NCI-H526 (cell line): ENCODE data around the gene DNMT1.
A peak's percentile ranks its signal among the peaks of the same experiment; 100 is the strongest.
"Not testable (repeated sequence)": the region's sequence is repeated elsewhere in the genome, so short reads cannot be mapped to it uniquely, and the experiment has no call there.

ENCODE experiments used
- DNase-seq, 2 experiments: peaks; one replicate each; lab custom pipeline; 2025; lab: John Stamatoyannopoulos, UW

DNMT1 gene

DNA sequence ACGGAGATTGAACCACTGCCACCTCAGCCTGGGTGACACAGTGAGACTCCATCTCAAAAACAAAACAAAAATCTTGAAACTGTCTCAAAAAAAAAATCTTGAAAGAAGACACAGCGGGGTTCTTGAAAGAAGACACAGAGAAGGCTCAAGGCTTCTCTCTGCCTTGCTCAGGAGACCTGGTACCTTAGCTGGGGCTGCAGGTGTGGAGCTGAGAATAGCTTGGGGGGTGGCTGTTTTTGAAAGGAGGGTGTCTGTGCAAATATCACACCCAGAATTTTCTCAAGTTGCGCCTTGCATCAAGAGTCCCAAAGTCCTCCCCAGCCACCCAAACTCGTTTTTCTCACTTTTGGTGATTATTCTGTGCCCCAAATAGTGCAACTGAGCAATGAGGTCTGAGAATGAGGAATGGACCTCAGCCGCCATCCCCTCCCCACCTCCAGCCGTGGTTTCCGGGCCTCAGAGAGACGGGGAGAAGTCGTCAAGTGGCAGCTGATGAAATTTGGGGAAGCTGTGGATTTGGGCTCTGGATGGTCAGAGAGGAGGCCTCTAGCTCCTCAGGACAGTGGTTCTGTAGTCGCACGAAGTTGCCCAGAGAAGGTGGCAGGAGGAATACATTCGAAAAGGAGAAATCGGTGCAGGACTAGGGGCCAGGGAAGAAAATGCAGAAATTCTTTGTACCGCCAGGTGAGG is 27.6 kb upstream of the DNMT1 start:
- no peak for DNase-seq

DNA sequence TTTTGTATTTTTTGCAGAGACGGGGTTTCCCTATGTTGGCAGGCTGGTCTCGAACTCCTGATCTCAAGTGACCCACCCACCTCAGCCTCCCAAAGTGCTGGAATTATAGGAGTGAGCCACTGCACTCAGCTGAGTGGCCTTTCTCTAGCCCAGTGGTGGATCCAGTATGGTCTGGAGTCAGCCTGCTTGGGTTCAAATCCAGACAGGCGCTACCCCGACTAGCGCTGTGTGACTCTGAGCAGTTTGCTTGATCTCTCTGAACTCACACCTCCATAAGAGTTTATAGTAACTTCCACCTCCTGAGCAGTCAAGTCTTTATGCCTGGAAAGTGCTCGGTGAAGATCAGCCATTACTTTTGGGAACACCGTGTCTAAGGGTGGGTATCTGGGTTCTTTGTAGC is 25.9 kb upstream of the DNMT1 start:
- DNase-seq, result no peak

DNA sequence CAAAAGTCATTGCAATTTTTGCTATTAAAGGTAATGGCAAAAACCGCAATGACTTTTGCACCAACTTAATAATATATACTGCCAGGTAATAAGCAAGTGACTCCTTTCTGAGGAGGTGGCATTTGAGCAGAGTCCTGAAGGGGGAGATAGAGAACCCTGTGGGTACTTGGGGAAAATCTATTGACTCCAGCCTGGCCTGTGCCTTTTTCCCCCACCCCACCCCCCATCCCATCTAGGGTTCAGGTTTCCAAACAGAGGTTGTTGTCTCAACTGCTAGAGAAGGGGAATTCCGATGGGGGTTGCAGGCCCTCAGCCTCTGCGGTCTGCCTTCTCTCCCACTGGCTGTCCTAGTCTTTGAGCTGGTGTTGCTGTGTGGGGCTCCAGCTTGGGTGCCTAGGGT is 24.9 kb upstream of the DNMT1 start:
- peak in 1 of 2 experiments; percentile 40 for DNase-seq

DNA sequence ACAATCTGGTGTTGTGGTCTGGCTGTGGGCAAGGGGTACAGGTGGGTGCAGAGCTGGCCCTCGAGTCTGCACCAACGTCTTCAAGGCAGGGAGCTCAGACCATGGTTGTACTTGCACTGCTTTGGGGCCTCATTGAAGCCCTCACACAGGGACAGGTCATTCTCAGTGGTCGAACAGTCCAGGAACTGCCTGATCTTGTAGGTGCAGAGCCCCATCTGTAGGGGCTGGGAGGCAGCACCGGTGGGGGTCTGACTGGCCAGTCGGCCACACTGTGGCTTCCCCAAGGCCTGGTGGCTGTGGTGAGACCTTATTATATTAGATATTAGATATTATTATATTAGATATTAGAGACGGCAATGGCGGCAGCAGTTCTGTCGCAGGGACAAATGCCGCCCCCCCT is 22.3 kb upstream of the DNMT1 start:
- DNase-seq, result no peak

DNA sequence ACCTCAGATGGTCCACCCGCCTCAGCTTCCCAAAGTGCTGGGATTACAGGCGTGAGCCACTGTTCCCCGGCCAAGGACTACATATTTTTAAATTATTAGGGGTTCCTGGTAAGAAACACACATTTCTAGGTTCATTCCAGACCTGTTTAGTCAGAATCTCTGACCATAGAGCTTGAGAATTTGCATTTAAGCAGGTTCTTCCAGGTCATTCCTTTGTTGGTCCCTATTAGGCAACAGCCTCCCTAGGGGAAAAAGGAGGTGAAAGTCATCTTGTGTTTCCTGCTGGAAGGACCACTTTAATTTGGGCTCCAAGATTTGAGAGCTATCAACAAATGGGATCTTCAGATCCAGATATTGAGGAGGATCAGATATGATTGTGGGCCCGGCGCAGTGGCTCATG is 20.0 kb upstream of the DNMT1 start:
- DNase-seq, result no peak

DNA sequence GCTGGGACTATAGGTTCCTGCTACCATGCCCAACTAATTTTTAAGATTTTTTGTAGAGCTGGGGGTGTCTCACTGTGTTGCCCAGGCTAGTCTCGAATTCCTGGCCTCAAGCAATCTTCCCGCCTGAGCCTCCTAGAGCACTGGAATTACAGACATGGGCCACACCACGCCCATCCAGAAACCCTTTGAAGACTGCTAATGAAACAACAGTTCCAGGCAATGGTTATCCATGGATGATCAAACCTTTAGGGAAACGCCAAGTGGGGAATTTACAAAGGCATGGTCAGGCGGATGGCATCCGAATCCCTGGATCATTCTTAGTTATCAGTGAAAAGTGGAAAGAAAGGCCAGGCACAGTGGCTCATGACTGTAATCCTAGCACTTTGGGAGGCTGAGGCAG is 16.9 kb upstream of the DNMT1 start:
- no peak for DNase-seq

DNA sequence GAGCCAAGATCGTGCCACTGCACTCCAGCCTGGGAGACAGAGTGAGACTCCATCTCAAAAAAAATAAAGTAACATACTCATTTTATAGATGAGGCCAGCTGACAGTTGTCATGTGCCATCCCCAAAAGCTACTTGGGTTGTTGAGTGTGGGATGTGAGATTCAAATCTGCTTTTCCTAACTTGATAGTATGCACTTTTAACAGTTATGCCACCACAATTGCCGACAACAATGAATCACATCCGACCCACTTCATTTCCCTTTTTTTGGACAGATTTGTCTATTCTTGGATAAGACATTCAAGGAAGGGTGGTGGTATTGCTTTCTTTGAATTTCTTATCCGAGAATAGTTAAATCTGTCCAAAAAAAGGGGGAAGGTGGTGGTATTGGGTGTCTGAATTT is 16.3 kb upstream of the DNMT1 start:
- DNase-seq, result no peak

DNA sequence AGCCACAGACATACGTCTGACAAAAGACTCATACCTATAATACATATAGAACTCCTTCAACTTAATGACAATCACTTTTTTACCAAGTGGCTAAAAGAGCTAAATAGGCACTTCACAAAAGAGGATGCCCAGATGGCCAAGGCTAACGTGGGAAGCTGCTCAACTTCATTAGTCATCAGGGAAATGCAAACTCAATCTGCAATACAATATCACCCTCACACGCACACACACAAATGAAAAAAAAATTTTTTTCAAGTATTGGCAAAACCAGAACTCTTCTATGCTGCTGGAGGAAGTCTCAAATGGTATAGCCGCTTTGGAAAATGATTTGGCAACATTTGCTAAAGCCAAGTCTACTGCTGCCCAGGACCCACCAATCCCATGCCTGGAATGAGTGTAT is 14.6 kb upstream of the DNMT1 start:
- no peak for DNase-seq

DNA sequence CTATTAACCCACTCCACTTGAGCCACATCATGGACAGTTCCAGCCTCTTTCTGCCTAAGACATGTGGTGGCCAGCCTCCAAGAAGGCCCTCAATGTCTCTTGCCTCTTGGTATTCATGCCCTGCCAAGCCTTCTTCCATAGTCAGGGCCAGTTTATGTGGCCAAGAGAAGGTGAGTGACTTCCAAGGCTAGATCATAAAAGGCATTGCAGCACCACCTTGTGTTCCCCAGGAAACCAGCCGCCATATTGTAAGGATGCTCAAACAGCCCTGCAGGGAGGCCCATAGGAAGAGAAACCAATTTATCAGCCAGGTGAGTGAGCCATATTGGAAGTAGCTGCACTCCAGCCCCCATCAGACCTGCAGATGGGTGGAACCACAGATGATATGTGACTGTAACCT is 12.3 kb upstream of the DNMT1 start:
- DNase-seq, result no peak

DNA sequence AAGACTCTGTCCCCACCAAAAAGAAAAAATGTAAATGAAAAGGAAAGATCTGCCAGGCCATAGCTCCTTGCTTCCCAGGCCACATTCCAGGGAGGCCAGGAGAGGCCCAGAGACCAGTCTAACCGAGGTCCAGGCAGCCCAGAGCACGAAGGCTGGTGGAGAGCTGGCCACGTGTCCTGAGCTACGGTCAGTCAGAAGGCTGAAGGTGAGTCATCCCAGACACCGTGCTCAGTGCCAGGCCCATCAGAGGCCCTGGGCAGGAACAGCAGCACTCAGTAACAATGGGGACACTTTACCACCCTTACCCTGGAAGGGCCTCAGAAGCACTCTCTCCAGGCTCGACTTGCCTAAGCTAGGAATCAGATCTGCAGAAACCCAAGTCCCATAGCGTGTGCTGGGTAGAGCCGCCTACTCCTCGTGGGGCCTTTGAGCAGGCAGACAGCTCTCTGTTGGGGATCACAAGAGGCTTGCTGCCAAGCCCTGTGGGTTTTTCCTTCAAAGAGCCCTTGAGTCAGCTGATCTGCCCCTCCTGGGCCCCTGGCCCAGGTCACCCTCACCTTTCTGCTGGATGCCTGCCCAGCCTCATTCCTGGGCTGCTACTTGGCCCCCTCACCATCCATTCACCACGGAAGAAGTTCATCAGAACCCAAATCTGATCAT is 11.6 kb upstream of the DNMT1 start:
- DNase-seq, result no peak

DNA sequence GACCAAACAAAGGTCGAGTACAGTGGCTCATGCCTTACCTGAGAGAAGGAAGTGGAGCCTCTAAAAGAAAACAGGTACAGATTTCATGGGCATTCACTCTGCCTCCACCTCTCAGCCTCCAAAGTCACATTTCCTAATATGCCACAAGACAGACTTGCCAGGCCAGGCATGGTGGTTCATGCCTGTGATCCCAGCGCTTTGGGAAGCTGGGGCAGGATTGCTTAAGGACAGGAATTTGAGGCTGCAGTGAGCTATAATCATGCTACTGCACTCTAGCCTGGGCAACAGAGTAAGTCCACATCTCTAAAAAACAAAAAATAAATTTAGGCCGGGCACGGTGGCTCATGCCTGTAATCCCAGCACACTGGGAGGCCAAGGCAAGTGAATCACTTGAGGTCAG is 10.9 kb upstream of the DNMT1 start:
- no peak for DNase-seq

DNA sequence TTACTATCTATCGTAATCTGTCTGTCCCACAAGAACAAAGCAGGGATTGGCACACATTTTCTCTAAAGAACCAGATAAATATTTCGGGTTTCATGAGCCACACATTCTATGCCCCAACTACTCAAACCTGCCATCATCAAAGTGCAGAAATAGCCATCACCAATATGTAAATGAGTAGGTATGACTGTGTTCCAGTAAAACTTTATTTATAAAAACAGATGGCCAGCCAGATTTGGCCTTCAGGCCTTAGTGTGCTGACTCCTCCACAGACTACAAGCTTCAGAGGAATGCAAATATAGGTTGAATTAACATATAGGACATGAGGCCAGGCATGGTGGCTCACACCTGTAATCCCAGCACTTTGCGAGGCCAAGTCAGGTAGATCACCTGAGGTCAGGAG is 8.9 kb upstream of the DNMT1 start:
- DNase-seq, result peak in 1 of 2 experiments; percentile 13

DNA sequence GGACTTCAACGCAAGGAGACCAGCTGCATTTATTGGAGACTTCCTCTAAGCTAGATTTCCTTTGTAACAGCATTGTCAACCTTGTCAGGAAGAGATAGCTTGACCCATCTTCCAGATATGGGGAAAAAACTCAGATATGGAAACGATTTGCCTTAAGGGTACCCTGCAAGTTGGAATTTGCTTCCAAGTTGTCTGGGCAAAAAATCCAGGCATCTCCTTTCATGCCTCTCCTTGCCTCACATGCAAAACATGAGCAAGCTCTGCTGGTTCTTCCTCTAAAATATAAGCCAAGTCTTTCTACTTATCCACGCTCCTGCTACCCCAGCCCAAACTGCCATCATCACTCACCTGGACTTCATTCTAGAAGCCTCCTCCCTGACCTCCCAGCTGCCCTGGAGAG is 6.4 kb upstream of the DNMT1 start:
- DNase-seq, result no peak

DNA sequence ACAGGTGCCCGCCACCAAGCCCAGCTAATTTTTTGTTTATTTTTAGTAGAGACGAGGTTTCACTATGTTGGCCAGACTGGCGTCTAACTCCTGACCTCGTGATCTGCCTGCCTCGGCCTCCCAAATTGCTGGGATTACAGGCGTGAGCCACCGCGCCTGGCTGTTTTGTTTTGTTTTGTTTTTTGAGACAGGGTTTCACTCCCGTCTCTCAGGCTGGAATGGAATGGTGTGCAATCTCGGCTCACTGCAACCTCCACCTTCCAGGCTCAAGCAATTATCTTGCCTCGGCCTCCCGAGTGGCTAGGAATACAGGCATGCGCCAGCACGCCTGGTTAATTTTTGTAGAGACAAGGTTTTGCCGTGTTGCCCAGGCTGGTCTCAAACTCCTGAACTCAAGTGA is 5.3 kb upstream of the DNMT1 start:
- not testable (repeated sequence) for DNase-seq

DNA sequence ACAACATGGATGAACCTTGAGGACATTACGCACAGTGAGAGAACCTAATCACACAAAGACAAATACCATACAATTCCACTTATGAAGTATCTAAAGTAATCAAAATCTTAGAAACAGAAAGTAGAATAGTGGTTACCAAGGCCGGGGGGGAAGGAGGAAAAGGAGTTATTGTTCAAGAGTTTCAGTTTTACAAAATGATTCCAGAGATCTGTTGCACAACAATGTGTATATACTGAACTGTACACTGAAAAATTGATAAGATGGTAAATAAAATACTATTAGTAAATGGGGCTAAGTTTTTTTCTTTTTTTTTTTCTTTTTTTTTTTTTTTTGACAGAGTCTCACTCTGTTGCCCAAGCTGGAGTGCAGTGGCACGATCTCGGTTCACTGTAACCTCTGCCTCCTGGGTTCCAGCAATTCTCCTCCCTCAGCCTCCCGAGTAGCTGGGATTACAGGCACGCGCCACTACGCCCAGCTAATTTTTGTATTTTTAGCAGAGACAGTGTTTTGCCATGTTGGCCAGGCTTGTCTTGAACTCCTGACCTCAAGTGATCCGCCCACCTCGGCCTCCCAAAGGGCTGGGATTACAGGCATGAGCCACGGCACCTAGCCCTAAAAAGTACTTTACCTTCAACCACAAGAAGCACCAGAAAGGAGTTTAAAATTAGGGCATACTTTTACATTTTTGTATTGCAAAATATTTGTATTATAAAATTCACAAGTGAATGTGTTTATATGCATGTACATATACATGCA is 4.3 kb upstream of the DNMT1 start:
- not testable (repeated sequence) for DNase-seq

DNA sequence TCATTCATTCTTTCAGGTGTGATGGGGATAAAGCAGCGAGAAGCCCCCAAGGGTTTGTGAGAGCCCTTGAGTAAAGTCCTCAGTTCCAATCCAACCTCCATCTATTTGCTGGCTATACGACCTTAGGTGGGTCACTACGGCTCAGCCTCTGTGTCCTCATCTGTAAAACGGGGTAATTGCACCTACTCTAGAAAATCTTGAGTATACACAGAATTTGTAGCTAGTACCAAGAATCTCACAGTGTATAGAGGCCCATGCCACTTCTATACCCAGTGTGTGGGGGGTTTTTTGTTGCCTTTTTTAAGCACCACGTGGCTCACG is 406 bp upstream of the DNMT1 start:
- no peak for DNase-seq

DNA sequence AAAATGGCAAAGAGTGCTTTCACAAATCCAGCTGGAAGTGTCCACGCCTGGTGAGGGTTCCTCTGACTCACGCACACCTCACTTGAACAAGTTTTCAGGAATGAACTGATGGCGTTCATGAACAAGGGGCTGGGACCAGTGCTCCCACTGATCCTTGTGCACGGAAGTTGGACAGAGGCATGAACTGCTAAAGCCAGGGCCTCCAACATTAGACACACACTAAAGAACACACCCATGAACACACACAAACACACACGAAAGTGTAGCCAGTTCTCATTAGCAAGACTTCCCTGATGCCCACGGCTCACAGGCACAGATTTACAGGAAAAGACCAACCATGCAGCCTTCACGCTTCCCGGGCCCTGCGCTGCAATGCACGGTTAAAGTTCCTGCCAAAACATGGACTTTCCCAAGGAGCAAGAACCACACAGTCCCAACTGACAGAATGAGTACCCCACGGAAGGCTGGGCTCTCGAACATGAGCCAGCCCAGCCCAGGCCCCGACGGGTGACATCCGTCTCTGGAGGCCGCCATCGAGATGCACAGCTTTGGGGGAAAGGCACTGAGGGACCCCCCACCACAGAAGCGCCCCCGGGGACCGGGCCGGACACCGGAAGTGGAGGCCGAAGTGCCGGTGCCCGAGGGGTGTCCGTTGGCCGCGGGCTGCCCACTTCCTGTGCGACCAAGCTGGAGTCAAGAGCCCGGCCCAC is 808 bp downstream of the DNMT1 start:
- DNase-seq, result no peak

DNA sequence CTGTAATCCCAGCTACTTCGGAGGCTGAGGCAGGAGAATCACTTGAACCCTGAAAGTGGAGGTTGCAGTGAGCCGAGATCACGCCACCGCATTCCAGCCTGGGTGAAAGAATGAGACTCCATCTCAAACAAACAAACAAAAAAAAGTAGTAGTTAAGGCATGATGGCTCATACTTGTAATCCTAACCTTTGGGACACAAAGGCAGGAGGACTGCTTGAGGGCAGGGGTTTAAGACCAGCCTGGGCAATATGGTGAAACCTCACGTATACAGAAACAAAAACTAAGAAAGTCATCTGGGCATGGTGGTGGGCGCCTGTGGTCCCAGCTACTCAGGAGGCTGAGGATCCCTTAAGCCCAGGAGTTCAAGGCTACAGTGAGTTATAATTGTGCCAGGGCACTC is 1.8 kb downstream of the DNMT1 start:
- DNase-seq, result no peak

DNA sequence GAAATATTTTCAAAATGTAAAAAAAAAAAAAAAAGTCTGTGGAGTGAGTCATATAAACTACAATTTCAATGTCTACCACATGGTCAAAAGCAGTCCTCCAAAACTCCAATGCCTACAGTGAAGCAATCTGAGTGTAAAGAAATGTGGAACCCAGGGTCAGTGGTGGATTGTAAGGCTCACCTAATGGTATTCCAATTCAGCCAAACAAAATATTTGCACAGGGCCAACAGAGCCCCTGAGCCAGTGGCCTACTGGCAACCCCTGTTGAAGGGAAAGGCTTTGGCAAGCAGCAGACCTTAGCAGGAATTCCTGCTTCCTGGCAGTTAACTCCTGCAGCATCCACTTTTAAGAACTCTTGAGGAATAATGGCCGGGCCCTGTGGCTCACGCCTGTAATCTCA is 3.4 kb downstream of the DNMT1 start:
- DNase-seq, result no peak

DNA sequence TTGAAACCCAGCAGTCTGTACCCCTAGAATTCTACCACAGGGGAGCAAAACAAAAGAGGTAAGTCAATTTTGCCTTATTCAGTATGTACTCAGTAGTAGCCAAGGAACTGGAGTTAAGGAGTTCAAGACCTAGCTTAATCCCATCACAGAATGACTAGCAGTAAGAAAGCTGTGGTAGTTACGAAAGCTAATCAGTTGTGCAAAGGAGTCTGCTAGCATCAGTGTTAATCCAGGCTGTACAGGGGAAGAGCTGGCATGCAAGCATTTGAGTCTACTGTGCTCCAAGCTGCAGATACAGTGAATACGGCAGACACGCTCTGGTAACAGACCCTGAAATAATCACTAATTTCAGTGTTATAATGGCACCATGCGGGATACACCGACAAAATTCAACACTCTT is 4.7 kb downstream of the DNMT1 start:
- DNase-seq, result no peak

DNA sequence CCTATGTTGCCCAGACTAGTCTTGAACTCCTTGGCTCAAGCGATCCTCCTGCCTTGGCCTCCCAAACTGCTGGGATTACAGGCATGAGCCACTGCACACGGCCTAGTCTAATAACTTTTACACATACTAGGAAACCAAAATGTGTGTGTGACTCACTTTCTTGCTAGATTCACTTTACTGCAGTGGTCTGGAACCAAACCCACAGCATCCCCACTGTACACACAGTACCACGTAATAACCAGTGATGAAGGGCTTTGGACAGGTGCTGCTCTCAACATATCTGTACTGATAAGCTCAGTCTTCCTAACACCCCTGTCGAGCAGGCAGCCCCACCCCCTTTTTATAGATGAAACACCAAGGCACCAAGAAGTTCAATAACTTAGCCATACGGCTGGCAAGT is 5.1 kb downstream of the DNMT1 start:
- no peak for DNase-seq

DNA sequence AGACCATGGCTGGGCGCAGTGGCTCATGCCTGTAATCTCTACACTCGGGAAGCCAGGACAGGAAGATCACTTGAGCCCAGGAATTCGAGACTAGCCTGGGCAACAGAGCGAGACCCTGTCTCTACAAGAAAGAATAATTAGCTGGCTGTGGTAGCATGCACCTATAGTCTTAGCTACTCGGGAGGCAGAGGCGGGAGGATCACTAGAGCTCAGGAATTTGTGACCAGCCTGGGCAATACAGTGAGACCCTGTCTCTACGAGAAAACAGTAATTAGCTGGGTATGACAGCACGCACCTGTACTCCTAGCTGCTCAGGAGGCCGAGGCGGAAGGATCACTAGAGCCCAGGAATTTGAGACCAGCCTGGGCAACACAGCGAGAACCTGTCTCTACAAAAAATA is 7.4 kb downstream of the DNMT1 start:
- DNase-seq, result no peak

DNA sequence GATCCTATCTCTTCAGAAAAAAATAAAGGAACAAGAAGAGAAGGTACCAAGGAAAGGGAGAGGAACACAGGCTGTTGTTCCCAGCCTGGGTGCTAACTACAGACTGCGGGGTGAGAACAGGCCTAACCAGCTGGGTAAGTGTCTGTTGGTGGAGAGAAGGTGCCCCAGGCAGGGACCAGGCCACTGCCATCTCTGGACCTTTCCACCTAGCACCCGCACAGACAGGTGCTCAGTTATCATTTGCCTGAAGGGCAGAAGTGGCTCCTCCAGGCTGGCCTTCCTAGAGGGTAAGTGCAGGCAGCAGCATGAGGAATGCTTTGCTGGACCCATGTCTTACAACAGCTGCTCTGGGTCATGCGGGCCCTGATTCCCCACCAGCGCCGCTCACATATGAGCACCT is 10.1 kb downstream of the DNMT1 start:
- peak; percentile 23 to 50 for DNase-seq
